ENCODE results near the gene CRYZ.
"Not testable (repeated sequence)": the region's sequence is repeated elsewhere in the genome, so short reads cannot be mapped to it uniquely, and the experiment has no call there.

The CRYZ gene

DNA sequence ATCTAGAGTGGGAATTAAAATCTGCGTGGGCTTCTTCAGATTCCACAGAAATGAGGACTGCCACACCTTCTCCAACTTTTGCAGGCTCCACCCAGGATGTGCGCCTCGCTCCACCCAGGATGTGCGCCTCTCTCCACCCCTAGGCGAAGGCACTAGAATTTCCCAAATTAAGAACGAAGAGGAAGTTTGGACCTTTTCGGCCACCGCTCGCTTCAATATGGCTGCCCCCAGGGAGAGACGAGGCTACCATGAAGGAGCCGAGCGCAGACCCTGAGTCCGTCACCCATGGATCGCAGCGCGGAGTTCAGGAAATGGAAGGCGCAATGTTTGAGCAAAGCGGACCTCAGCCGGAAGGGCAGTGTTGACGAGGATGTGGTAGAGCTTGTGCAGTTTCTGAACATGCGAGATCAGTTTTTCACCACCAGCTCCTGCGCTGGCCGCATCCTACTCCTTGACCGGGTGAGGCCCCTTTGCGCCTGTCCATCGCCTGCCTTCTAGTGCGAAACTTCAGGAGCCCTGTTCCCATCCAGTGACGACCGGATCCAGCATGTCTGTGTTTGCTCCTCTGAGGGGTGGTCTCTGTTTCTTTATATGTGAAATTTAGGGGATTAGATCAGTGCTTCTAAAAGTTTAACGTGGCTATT is at the start of gene CRYZ, which contains the start of gene TYW3:
CRYZ (minus strand) TSS at position 91 of the 644 bp plus-strand sequence. CDS start 8,229 bp downstream, outside the sequence.
TYW3 (plus strand) TSS at position 193 of the 644 bp plus-strand sequence; CDS start at position 286, 93 bp downstream.
- peak; percentile 85 for FAIRE-seq

DNA sequence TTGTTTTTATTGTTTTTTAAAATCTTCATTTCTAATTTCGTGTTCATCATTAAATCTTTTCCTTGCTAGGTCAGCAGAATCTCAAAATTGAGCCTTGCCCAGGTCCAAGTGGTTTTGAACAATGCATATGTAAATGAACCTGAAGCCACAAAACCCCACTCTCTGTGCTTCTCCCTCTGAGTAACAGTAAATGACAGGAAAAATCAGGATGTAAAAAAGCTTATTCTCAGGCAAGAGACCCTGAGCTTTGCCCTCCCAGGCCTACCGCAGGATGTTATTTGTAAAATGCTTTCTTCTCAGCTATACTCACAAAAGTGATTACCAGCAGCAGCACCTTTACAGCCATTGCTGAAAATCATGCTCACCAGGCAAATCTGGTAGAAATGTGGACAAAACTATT is 47.7 kb upstream of the CRYZ start:
- no peak for FAIRE-seq

- FAIRE-seq = no peak
Observed at GRCh38 chr1:74779750-74780149, 46.9 kb upstream of the CRYZ start.

DNA sequence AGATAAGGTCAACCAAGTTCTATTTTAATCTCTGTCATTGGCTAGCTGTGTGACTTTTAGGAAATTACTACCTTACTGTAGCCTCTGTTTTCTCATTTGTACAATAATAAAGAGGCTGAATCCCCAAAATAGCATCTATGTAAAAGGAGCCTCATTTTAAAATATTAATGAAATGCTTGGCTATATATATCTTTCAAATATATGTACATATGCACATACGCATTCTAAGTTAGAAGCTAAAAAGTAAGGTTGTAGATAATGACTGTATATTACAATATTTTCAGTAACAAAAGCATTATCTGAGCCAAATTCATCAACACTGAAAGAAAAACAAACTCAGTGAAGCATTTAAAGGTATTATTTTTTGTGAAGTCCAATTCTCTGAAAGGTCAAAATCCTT is 44.7 kb upstream of the CRYZ start:
- no peak for FAIRE-seq

- FAIRE-seq = no peak
Observed at GRCh38 chr1:74775735-74776134, 42.9 kb upstream of the CRYZ start.

DNA sequence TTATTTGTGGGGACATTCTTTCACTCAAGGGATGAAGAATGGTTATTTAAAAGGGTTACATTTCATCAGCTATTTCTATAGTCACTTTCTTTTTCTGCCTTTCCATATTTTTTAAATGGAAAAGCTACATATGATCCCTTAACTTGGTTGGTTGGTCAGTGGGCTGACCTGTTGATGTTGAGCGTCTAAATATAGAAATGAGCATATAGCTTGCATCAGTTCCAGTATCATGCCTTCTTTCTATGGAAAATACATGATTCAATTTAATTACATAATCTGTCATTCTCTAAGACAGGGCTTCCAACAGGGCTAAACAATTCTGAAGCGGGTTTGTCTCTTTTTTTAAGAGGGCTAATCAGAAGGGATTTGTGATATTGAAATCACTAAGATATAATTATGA is 40.7 kb upstream of the CRYZ start:
- FAIRE-seq = no peak

DNA sequence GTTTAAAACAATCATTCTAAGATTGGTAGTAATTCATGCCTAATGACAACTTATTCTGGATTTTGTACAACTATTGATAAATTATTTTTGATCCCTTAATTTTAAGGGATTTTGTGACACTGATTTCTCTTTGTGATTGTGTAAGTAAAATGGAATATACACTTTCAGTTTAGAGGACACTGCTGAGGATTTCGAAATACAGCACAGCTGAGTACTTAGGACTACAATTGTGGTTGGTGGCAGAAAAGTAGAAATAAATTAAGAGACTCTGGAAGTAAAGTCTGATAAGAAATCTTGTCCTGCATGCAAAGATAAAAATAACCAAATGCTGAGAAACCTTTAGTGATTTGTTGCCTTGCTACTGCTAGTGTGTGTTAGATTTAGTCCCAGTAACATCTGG is 40.1 kb upstream of the CRYZ start:
- FAIRE-seq = no peak

GRCh38 chr1:74771913-74772515 is 39.2 kb upstream of the CRYZ start:
- peak; percentile 94 for FAIRE-seq

DNA sequence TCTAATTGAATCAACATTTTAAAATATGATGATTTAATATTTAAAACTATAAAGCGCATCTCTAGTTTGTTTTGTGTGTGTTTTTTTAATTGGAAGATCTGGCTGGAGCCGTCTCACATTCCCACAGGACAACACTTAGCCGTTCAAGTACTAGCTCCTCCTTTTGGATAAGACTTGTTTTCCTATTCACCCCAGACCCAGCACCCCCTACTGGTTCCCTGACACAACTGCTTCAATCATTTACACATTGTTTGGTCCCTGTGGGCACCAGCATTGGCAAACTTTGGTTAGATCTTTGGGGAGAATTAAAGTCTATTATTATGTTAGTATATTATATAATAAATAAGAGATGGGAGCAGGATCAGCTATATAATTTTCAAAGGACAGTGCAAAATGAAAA is 34.6 kb upstream of the CRYZ start:
- FAIRE-seq = no peak

GRCh38 chr1:74766579-74766978 is 33.7 kb upstream of the CRYZ start:
- no peak for FAIRE-seq

- no peak for FAIRE-seq
Observed at GRCh38 chr1:74763807-74764206, 31.0 kb upstream of the CRYZ start.

DNA sequence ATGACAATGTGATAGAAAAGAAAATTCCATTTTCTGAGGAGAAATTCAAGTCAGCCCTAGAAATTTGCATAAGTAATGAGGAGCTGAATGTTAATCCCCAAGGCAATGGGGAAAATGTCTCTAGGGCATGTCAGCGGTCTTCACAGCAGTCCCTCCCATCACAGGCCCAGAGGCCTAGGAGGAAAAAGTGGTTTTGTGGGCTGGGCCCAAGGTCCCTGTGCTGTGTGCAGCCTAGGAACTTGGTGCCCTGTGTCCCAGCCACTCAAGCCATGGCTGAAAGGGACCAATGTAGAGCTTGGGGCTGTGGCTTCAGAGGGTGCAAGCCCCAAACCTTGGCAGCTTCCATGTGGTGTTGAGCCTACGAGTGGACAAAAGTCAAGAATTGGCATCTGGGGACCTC is 23.8 kb upstream of the CRYZ start:
- FAIRE-seq = not testable (repeated sequence)

GRCh38 chr1:74755475-74755874 is 22.6 kb upstream of the CRYZ start:
- FAIRE-seq = no peak

DNA sequence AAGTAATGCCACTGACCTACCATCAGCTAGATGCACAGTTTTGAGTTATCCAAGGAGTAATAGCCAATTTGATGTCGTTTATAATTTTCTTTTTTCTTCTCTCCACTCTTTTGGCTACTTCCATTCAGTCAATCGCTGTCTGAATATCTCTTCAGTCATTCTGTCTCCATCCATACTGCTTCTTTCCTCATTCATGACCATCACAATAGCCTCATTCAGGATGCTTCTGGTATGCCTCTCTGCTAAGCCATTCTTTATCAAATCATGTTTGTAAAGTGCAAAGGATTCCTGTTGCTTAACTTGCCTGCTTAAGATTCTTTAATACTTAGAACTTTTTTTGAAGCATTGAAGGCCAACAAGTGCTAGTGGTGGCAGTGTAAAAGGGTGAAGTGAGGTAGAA is 20.3 kb upstream of the CRYZ start:
- no peak for FAIRE-seq

- no peak for FAIRE-seq
Observed at GRCh38 chr1:74748960-74749359, 16.1 kb upstream of the CRYZ start.

- not testable (repeated sequence) for FAIRE-seq
Observed at GRCh38 chr1:74745247-74745646, 12.4 kb upstream of the CRYZ start.

DNA sequence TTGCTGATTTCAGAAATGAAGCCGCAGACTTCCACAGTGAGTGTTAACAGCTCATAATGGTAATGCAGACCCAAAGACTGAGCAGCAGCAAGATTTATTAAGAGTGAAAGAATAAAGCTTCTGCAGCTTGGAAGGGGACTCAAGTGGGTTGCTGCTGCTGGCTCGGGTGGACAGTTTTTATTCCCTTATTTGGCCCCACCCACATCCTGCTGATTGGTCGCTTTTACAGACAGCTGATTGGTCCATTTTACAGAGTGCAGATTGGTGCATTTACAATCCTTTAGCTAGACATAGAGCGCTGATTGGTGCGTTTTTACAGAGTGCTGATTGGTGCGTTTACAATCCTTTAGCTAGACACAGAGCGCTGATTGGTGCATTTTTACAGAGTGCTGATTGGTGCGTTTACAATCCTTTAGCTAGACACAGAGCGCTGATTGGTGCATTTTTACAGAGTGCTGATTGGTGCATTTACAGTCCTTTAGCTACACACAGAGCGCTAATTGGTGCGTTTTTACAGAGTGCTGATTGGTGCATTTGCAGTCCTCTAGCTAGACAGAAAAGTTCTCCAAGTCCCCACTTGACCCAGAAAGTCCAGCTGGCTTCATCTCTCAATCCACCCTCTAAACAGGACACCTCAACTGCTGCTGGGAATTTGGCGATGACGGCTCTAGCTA is 7.6 kb upstream of the CRYZ start:
- not testable (repeated sequence) for FAIRE-seq

DNA sequence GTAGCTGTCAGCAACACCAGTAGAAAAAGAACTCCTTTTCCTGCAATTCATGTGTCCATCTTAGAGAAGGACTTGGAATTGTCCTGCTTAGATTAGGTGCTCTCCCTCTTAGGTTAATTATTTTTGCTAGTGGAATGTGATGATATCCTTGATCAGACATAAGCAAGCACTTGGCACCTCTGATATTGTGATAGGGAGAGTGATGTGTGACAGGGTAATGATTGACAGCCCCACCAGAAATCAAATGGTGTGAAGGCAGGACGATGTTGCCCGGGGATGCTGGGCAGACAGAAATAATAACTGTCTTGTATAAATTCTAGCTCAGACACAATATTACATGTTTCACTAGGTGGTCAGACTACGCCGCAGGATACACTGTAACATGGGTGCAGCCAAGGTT is 4.5 kb upstream of the CRYZ start:
- FAIRE-seq = no peak

GRCh38 chr1:74733604-74734484 is 994 bp upstream of the CRYZ start:
- FAIRE-seq = peak; percentile 72

- not testable (repeated sequence) for FAIRE-seq
Observed at GRCh38 chr1:74732071-74732946, 541 bp downstream of the CRYZ start.

DNA sequence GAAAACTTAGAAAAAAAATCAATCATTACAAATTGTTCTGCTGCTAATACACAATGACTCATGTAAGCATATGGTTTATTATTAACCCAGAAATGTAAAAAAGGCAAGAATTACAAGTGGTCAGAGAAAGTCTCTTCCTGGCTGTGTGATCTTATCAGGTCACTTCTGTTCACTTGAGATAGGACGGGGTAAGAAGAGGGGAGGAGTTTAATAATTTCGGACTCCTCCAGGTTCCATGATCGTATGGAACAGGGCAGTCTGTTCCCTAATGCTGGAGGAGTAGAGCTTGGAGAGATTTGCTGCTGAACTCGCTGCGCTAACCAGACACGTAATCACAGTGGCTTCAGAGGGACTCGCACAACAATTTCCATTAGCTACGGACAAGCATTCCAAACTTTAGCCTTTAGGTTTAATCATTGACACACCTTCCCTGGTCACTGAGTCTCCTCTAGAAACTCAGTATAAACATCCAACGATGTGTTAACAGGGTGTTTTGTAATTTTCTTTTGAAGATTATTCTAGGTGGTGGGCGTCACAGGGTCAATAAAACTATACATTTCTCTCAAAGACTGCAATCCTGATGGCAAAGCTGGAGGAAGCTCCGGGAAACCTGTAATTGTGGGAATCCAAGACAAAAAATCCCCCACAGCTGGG is 1.3 kb downstream of the CRYZ start:
- no peak for FAIRE-seq
